GM12878 (cell line): Measurements from ENCODE around the gene LHFPL2.

Experiments used
- BCL11A ChIP-seq: IDR thresholded peaks from 2 replicates; pipeline ENCODE4 v1.6.1; 2011; ENCODE audit warnings: low read depth, low read length
- BRCA1 ChIP-seq: IDR thresholded peaks from 2 replicates; pipeline ENCODE4 v1.6.1; 2011; ENCODE audit warnings: low read depth, low read length, improper control_type of control experiment
- CHD2 ChIP-seq: IDR thresholded peaks from 2 replicates; pipeline ENCODE4 v1.6.1; 2011; ENCODE audit warnings: low read depth, low read length, improper control_type of control experiment, borderline replicate concordance
- CTCF ChIP-seq, 3 experiments: IDR thresholded peaks in 2 of 3; conservative IDR thresholded peaks in 1 of 3; 2 replicates each; pipeline ENCODE4 v1.5.1; 2011; ENCODE audit warnings: low read depth in 3 of 3, low read length in 3 of 3, mild to moderate bottlenecking in 3 of 3, control low read depth in 2 of 3, moderate library complexity in 2 of 3, inconsistent platforms in 1 of 3, mixed read lengths in 1 of 3; ENCODE audit not compliant: control insufficient read depth in 2 of 3, insufficient read depth in 1 of 3; ENCODE audit errors: extremely low read depth in 1 of 3
- FOXM1 ChIP-seq: IDR thresholded peaks from 2 replicates; pipeline ENCODE4 v1.6.1; 2012; ENCODE audit warnings: low read depth, mild to moderate bottlenecking, inconsistent platforms, low read length, moderate library complexity
- JUND ChIP-seq: IDR thresholded peaks from 2 replicates; pipeline ENCODE4 v1.6.1; 2012; ENCODE audit warnings: low read depth, mild to moderate bottlenecking, low read length, improper control_type of control experiment, moderate library complexity
- POLR2AphosphoS2 ChIP-seq: IDR thresholded peaks from 2 replicates; pipeline ENCODE4 v1.6.1; 2011; ENCODE audit warnings: low read depth, mild to moderate bottlenecking, low read length, improper control_type of control experiment, moderate library complexity
- SIN3A ChIP-seq: IDR thresholded peaks from 2 replicates; pipeline ENCODE4 v1.6.1; 2012; ENCODE audit warnings: low read depth, low read length, improper control_type of control experiment
- SKIL ChIP-seq: fragments of 450-650 bp; IDR thresholded peaks from 2 replicates; pipeline ENCODE4 v1.6.1; 2017; ENCODE audit warnings: mild to moderate bottlenecking, low read depth, inconsistent platforms; ENCODE audit not compliant: poor library complexity, severe bottlenecking
- ZNF592 ChIP-seq: fragments of 450-650 bp; IDR thresholded peaks from 2 replicates; pipeline ENCODE4 v1.6.1; 2017; ENCODE audit warnings: mild to moderate bottlenecking, moderate library complexity

GRCh38 chr5:78567617-78568016 is 81.0 kb downstream of the LHFPL2 start:
- TF ChIP-seq ZNF592 (no peak), POLR2AphosphoS2 (no peak), SIN3A (no peak), JUND (no peak), BCL11A (no peak), CTCF (IDR thresholded peaks at IDR 0.05 in 2 of 3, conservative IDR thresholded peaks at IDR 0.05 in 1 of 3; ENCODE audit: control insufficient read depth in 2 of 3, extremely low read depth in 1 of 3, insufficient read depth in 1 of 3, low read depth in 3 of 3, low read length in 3 of 3) (no peak), BRCA1 (no peak), SKIL (no peak), CHD2 (no peak), FOXM1 (no peak)
